Transverse colon (tissue), 4 donors: ENCODE measurements around the gene PTPRB. TPM values are rescaled to one million over a fixed set of nuclear protein-coding genes. Genes with fewer than 3 reads are reported as not detected.
A peak's percentile ranks its signal among the peaks of the same experiment; 100 is the strongest.

Experiments
- DNase-seq: peaks from one replicate; pipeline ENCODE4 v3.0.0-alpha.2; 2019
- H3K27ac ChIP-seq, 4 donors: fragments of 200-600 bp; sonication (generic); 2 replicates each; pipeline ENCODE4 v1.5.1; 2016 to 2018; ENCODE audit warnings: inconsistent platforms in 4 of 4
- H3K27me3 ChIP-seq: fragments of 200-600 bp; sonication (generic); 2 replicates; pipeline ENCODE4 v1.5.1; 2017; ENCODE audit warnings: inconsistent platforms
- H3K36me3 ChIP-seq, 4 donors: fragments of 200-600 bp; sonication (generic); 2 replicates each; pipeline ENCODE4 v1.5.1; 2017 to 2019; ENCODE audit warnings: inconsistent platforms in 4 of 4
- H3K4me1 ChIP-seq, 4 donors: fragments of 200-600 bp; sonication (generic); 2 replicates each; pipeline ENCODE4 v1.5.1; 2017 to 2020; ENCODE audit warnings: inconsistent platforms in 4 of 4
- H3K4me3 ChIP-seq, 4 donors: fragments of 200-600 bp; sonication (generic); 1 replicate in 1 of 4; 2 replicates in 3 of 4; pipeline versions ENCODE4 v1.5.1 to v1.6.1; 2017 to 2019; ENCODE audit warnings: inconsistent platforms in 4 of 4
- H3K9me3 ChIP-seq, 2 donors: fragments of 200-600 bp; sonication (generic); 2 replicates each; pipeline ENCODE4 v1.5.1; 2017 to 2019; ENCODE audit warnings: inconsistent platforms in 2 of 2
- EP300 ChIP-seq: sonication (generic); formaldehyde crosslinking; IDR thresholded peaks from one replicate; pipeline ENCODE4 v1.6.1; 2017; ENCODE audit warnings: antibody characterized with exemption, low read depth
- POLR2A ChIP-seq: fragments of 450-650 bp; IDR thresholded peaks from one replicate; pipeline ENCODE4 v1.6.1; 2016; ENCODE audit warnings: antibody characterized with exemption, mild to moderate bottlenecking, moderate library complexity
- POLR2AphosphoS5 ChIP-seq, 3 donors: sonication (generic); formaldehyde crosslinking; IDR thresholded peaks; one replicate each; pipeline ENCODE4 v1.6.1; 2016; ENCODE audit warnings: antibody characterized with exemption in 3 of 3
- WGBS, 2 donors: methylation state at CpG; one replicate each; pipeline ENCODE4 v1.1.5; 2018; ENCODE audit warnings: low coverage in 1 of 2; 5-methylcytosine and 5-hydroxymethylcytosine counted together
- in situ Hi-C, 4 donors: fragments of 200-750 bp; cut with MboI; loops; one replicate each; pipeline versions ENCODE4 v1.15.0 to v1.15.1; 2017; ENCODE audit warnings: low sequenced_read_pairs in 3 of 4, low pct_ligation_motif_present in 1 of 4, low pct_unique_long_range_greater_than_20kb in 1 of 4
- intact Hi-C: fragments of 100-400 bp; cut with DNase I; formaldehyde crosslinking; loops from one replicate; pipeline ENCODE4 v1.15.1; 2023; ENCODE audit warnings: low total_unique reads
- total RNA-seq, 4 donors: library from RNA; depleted of rRNA; stranded (reverse); fragments of >200 nt; gene quantifications; one replicate each; pipeline ENCODE4 v1.1.0, GENCODE V29; 2016
- TF ChIP-seq, protein P1 (sequence below), 5 experiments: fragments of 200-600 bp in 3 of 5; fragments of 450-650 bp in 2 of 5; sonication (generic) in 3 of 5; IDR thresholded peaks; 1 replicate in 2 of 5; 2 replicates in 3 of 5; pipeline ENCODE4 v1.5.1; 2016 to 2017; ENCODE audit warnings: antibody characterized with exemption in 5 of 5, inconsistent platforms in 3 of 5, mild to moderate bottlenecking in 2 of 5, moderate library complexity in 1 of 5

Gene PTPRB
- total RNA-seq, 4 donors from 2014 or later = 17.2 to 29.7 (median 26.2) TPM

GRCh38 chr12:70581208-70581607 is 56.0 kb downstream of the PTPRB start:
- in situ Hi-C loops = loop anchor here in 3 of 4 donors (10.0 to 25.0 kb wide), 3 partner anchors 134 to 696 kb away; no protein-coding TSS in a partner anchor
- intact Hi-C loops = no loop called here
- WGBS, 2 donors = 82 to 100% methylated on average over 1 of the region's 1 CpG

DNA sequence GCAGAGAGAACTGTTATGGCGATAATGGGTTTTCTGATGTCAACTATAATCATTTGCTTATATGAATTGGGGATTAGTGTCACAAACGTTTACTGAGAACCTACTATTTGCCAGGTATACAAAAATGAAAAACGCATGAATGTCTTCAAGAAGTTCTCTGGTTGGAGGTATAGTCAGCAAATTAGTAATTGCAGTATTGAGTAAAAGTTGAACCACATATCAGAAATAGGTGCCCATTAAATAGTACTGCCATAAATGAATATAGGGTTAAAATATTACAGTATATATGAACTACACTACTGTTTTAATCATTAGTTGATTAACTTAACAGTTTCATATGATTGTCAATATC is 60.0 kb downstream of the PTPRB start:
- in situ Hi-C loops (loop anchor here in 3 of 4 donors (10.0 to 25.0 kb wide), 2 partner anchors 260 to 682 kb away; no protein-coding TSS in a partner anchor), intact Hi-C loops (loop anchor here (5.0 kb wide), 2 partner anchors 675 to 695 kb away; no protein-coding TSS in a partner anchor)
- no peaks in the 10 kb centered on the region for H3K9me3 ChIP-seq
- WGBS, 2 donors = 21 to 34% methylated on average over 2 to 3 of the region's 3 CpGs
- DNase-seq = no peak
- no peak overlapping the region for H3K4me3 ChIP-seq
- TF ChIP-seq POLR2A (no peak), EP300 (no peak)
- TF ChIP-seq, protein P1, sequence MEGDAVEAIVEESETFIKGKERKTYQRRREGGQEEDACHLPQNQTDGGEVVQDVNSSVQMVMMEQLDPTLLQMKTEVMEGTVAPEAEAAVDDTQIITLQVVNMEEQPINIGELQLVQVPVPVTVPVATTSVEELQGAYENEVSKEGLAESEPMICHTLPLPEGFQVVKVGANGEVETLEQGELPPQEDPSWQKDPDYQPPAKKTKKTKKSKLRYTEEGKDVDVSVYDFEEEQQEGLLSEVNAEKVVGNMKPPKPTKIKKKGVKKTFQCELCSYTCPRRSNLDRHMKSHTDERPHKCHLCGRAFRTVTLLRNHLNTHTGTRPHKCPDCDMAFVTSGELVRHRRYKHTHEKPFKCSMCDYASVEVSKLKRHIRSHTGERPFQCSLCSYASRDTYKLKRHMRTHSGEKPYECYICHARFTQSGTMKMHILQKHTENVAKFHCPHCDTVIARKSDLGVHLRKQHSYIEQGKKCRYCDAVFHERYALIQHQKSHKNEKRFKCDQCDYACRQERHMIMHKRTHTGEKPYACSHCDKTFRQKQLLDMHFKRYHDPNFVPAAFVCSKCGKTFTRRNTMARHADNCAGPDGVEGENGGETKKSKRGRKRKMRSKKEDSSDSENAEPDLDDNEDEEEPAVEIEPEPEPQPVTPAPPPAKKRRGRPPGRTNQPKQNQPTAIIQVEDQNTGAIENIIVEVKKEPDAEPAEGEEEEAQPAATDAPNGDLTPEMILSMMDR (IDR thresholded peaks at IDR 0.05) = no peak
- H3K36me3 ChIP-seq = no peaks in the 10 kb centered on the region
- H3K4me1 ChIP-seq = peaks cover 0 to 2% (median 0%) of the 10 kb centered on the region in 4 donors
- H3K27ac ChIP-seq = no peak overlapping the region
- no peaks in the 10 kb centered on the region for H3K27me3 ChIP-seq

More at GRCh38 chr12:70581208-70581607, 56.0 kb downstream of the PTPRB start:
- DNase-seq = no peak
- no peak overlapping the region for H3K4me3 ChIP-seq
- H3K9me3 ChIP-seq = no peaks in the 10 kb centered on the region
- H3K27me3 ChIP-seq = no peaks in the 10 kb centered on the region
- H3K27ac ChIP-seq = no peak overlapping the region
- H3K36me3 ChIP-seq = no peaks in the 10 kb centered on the region
- TF ChIP-seq POLR2A (no peak), POLR2AphosphoS5 (IDR thresholded peaks at IDR 0.05) (no peak), EP300 (no peak)
- TF ChIP-seq, protein P1 (IDR thresholded peaks at IDR 0.05) = no peak
- H3K4me1 ChIP-seq = peaks cover 0 to 2% (median 0%) of the 10 kb centered on the region in 4 donors

DNA sequence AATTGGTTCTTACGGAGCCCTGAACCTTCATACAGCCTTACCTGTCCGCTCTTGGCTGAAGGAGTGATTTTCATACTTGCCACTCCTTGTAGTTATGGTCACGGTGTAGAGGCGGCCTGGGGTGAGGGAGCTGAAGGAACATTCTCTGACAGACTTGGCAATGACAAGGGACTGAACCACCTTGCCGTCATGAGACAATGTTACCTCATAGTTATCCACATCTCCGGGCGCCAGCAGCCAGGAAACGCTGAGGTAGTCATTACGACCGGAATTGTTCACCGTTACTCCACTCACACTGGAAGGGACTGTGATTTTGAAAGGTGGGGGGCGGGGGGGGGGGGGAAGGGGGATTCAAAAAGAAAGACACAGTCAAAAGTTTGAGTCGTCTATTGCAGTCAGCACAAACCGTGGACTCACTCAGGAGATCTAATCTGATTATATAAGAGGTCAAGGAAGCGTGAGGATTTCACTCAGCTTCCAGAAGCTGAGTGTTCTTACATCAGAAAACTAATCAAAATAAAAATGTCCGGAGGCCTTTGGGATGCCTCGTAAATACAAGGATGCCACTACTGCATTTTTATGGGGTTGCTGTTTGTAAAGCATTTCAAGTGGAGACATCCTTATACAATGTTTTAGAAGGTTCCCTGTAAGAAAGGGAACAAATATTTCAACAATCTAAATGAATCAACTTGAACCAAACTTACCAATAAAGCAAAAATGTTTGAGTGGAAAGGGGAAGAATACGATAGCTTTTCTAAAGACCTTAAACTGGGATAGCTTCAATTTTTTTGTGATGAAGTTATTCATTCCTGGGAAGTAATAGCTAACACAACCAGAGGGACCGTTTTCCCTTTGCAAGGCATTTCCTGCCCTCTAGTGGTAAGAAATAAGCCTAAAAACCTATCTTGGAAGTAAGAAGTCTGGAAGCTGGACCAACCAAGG is 60.6 kb downstream of the PTPRB start:
- no peaks in the 10 kb centered on the region for H3K36me3 ChIP-seq
- in situ Hi-C loops = loop anchor here in 3 of 4 donors (10.0 to 25.0 kb wide), 2 partner anchors 261 to 682 kb away; no protein-coding TSS in a partner anchor
- peaks cover 0 to 2% (median 0%) of the 10 kb centered on the region in 4 donors for H3K4me1 ChIP-seq
- TF ChIP-seq POLR2A (no peak), POLR2AphosphoS5 (IDR thresholded peaks at IDR 0.05) (no peak), EP300 (no peak)
- TF ChIP-seq, protein P1 (IDR thresholded peaks at IDR 0.05) = peak; percentile 68 to 79 (median 76)
- WGBS, 2 donors = 36 to 66% methylated on average over 6 to 18 of the region's 19 CpGs
- no peak for DNase-seq
- no peak overlapping the region for H3K27ac ChIP-seq
- H3K27me3 ChIP-seq = no peaks in the 10 kb centered on the region
- H3K4me3 ChIP-seq = no peak overlapping the region
- no peaks in the 10 kb centered on the region for H3K9me3 ChIP-seq
- intact Hi-C loops = loop anchor here (5.0 kb wide), 2 partner anchors 674 to 694 kb away; no protein-coding TSS in a partner anchor

- Histone ChIP-seq H3K27me3 (no peaks in the 10 kb centered on the region), H3K36me3 (no peaks in the 10 kb centered on the region), H3K9me3 (no peaks in the 10 kb centered on the region), H3K27ac (no peak overlapping the region), H3K4me1 (peaks cover 0 to 2% (median 0%) of the 10 kb centered on the region in 4 donors), H3K4me3 (no peak overlapping the region)
- 59 to 61% methylated on average over 3 of the region's 3 CpGs for WGBS, 2 donors
- TF ChIP-seq EP300 (no peak), POLR2A (no peak), POLR2AphosphoS5 (IDR thresholded peaks at IDR 0.05) (no peak)
- TF ChIP-seq, protein P1 (IDR thresholded peaks at IDR 0.05) = no peak
- DNase-seq = no peak
- in situ Hi-C loops = loop anchor here in 3 of 4 donors (5.0 to 25.0 kb wide), 3 partner anchors 359 to 677 kb away; no protein-coding TSS in a partner anchor
- intact Hi-C loops = no loop called here
Measured at GRCh38 chr12:70571705-70572268, 65.4 kb downstream of the PTPRB start.
